Heart left ventricle (tissue), 13 donors: ENCODE measurements around the gene COX7A2.

ENCODE experiments used
- POLR2A ChIP-seq, 2 donors: fragments of 450-650 bp; IDR thresholded peaks; one replicate each; pipeline ENCODE4 v1.6.1; 2017; ENCODE audit warnings: antibody characterized with exemption in 2 of 2, mild to moderate bottlenecking in 2 of 2, moderate library complexity in 2 of 2
- TF ChIP-seq, protein P1 (sequence below), 12 donors: fragments of 200-600 bp; sonication (generic) in 4 of 12; IDR thresholded peaks; one replicate each; pipeline versions ENCODE4 v1.5.0 to v1.8.0; 2018 to 2022; ENCODE audit warnings: antibody characterized with exemption in 12 of 12, mild to moderate bottlenecking in 5 of 12
- donor health status: ischemic (EF 13 %, LVEDD 7.1; RV severe dilation, severe dysfunction).
- donor health status: DM: no; HTN: yes; CAD: no.
- donor health status: DM: no; HTN: no; CAD: no.
- donor health status: ischemic (EF 25% LVEDD 6.9; RV normal size, moderate dysfunction).
- donor health status: ischemic (EF 25% LVEDD 5.7; RV mildly dilated, moderate dysfunction).
- donor health status: ischemic (EF 35%, LVEDD 5.7; RV mildly dilated, moderate dysfunction).
- donor health status: nonischemic (EF 11% LVEDD 7.7; RV severe dilation, severe dysfunction).
- donor health status: DM: yes; HTN: yes; CAD: no.
- donor health status: PGD.
- donor health status: ischemic (EF 29% LVEDD 5.4; RV normal size, mild dysfunction).
- donor health status: nonischemic (EF 23%, LVEDD 6.1; RV moderate dilation, normal function).

DNA sequence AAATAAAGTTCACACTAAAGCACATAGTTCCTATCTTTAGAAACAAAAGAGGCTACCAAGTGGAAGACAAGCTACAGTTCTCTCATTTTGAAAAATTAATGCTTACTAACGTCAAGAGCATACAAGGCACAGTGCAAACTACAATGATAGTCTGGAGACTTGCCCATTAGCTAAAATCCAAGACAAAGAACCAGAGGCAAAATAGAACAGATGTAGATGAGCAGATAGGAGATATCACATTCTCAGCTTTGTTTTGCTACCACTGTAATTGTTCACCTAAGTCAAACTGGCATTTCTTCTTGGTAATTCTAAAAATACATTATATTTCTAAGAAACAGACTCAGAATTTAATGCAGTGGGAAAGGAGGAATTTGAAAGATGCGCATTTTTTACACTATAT is 35.8 kb upstream of the COX7A2 start:
- TF ChIP-seq, protein P1, sequence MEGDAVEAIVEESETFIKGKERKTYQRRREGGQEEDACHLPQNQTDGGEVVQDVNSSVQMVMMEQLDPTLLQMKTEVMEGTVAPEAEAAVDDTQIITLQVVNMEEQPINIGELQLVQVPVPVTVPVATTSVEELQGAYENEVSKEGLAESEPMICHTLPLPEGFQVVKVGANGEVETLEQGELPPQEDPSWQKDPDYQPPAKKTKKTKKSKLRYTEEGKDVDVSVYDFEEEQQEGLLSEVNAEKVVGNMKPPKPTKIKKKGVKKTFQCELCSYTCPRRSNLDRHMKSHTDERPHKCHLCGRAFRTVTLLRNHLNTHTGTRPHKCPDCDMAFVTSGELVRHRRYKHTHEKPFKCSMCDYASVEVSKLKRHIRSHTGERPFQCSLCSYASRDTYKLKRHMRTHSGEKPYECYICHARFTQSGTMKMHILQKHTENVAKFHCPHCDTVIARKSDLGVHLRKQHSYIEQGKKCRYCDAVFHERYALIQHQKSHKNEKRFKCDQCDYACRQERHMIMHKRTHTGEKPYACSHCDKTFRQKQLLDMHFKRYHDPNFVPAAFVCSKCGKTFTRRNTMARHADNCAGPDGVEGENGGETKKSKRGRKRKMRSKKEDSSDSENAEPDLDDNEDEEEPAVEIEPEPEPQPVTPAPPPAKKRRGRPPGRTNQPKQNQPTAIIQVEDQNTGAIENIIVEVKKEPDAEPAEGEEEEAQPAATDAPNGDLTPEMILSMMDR (IDR thresholded peaks at IDR 0.05): no peak
- no peak for TF ChIP-seq POLR2A (IDR thresholded peaks at IDR 0.05)
